PC-9 (cell line): ENCODE results near the gene PLRG1.

ENCODE experiments used
- CTCF ChIP-seq: fragments of 200-600 bp; sonication (generic); conservative IDR thresholded peaks from 2 replicates; pipeline ENCODE4 v1.6.1; 2017; ENCODE audit warnings: mixed run types, antibody characterized with exemption, mild to moderate bottlenecking, moderate library complexity
- EZH2 ChIP-seq: fragments of 200-600 bp; sonication (generic); IDR thresholded peaks from 2 replicates; pipeline ENCODE4 v1.8.0; 2017; ENCODE audit warnings: antibody characterized with exemption, low read depth

DNA sequence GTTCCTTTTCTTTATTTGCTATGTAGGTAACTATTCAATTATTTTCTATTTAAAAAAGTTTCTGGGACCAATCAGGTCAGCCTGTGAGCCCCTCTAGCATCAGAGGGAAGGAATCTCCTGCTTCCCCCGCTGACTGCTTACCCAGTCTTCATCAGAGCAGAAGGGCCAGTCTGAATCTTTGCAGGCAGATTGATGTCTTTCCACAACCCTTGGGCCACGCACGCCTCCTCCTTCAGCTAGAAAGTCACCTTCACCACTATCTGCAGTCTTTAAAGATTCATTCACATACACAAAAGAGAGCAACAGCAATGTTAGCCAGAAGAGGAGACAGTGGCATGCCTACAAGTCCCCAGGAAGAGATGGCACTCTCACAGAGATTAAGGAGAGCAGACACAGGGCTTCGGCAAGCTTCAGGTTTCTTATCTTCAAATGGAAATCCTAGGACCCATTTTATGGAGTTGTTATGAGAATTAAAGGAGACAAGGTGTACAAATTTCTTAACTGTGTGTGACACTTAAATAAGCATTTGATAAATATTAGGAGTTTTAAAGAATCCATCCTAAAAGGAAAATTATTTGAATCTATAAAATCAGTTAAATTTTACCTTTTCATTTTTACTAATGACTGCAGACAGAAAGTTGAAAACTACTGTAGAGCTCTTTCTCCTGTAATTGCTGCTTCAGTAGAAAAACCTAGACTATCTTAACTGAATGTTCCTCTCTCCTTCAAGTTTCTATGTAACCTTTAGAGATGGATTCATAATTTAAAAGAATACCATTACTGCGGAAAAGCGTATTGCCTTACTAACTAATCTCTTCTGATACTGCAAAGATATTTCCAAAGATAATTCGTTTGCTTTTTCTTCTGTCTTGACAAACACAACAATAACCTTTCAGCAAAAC is 39.3 kb upstream of the PLRG1 start:
- TF ChIP-seq CTCF (no peak), EZH2 (no peak)
